H9 (cell line): ENCODE measurements around the gene AMMECR1. TPM values are rescaled to one million over a fixed set of nuclear protein-coding genes. Genes with fewer than 3 reads are reported as not detected.

Experiments used
- DNase-seq: peaks from one replicate; pipeline ENCODE4 v3.0.0-alpha.2; 2017
- H2AFZ ChIP-seq: one replicate; pipeline ENCODE4 v1.6.1; 2013; ENCODE audit warnings: mild to moderate bottlenecking, low read length, control low read depth, moderate library complexity
- H2AK5ac ChIP-seq: 2 replicates; pipeline ENCODE4 v1.6.1; 2013; ENCODE audit warnings: low read length, control low read depth, mixed read lengths; ENCODE audit not compliant: insufficient read length
- H2BK120ac ChIP-seq: one replicate; pipeline ENCODE4 v1.6.1; 2013; ENCODE audit warnings: low read depth, mild to moderate bottlenecking, low read length, control low read depth, inconsistent platforms; ENCODE audit not compliant: poor library complexity, severe bottlenecking
- H2BK12ac ChIP-seq: 2 replicates; pipeline ENCODE4 v1.6.1; 2013; ENCODE audit warnings: low read length, control low read depth, mixed read lengths, low read depth; ENCODE audit not compliant: insufficient read length
- H2BK15ac ChIP-seq: 2 replicates; pipeline ENCODE4 v1.6.1; 2013; ENCODE audit warnings: low read depth, low read length, control low read depth
- H2BK20ac ChIP-seq: one replicate; pipeline ENCODE4 v1.6.1; 2013; ENCODE audit warnings: low read depth, mild to moderate bottlenecking, low read length, control low read depth, inconsistent platforms; ENCODE audit not compliant: poor library complexity, severe bottlenecking
- H2BK5ac ChIP-seq: 2 replicates; pipeline ENCODE4 v1.6.1; 2013; ENCODE audit warnings: low read length, control low read depth, mixed read lengths; ENCODE audit not compliant: insufficient read length
- H3K14ac ChIP-seq: 2 replicates; pipeline ENCODE4 v1.6.1; 2013; ENCODE audit warnings: low read length, control low read depth; ENCODE audit not compliant: insufficient read depth
- H3K18ac ChIP-seq: 2 replicates; pipeline ENCODE4 v1.6.1; 2013; ENCODE audit warnings: low read depth, mild to moderate bottlenecking, mixed read lengths, low read length, control low read depth; ENCODE audit not compliant: insufficient read length
- H3K23ac ChIP-seq: 2 replicates; pipeline ENCODE4 v1.6.1; 2013; ENCODE audit warnings: low read length, control low read depth, mixed read lengths, low read depth; ENCODE audit not compliant: insufficient read length
- H3K23me2 ChIP-seq: 2 replicates; pipeline ENCODE4 v1.6.1; 2013; ENCODE audit warnings: low read depth, mild to moderate bottlenecking, mixed read lengths, low read length, control low read depth; ENCODE audit not compliant: insufficient read length, poor library complexity, severe bottlenecking
- H3K27ac ChIP-seq: 2 replicates; pipeline ENCODE4 v1.5.1; 2013; ENCODE audit warnings: low read length, control low read depth, mixed read lengths, low read depth; ENCODE audit not compliant: insufficient read length
- H3K27me3 ChIP-seq: 2 replicates; pipeline ENCODE4 v1.6.1; 2013; ENCODE audit warnings: low read length, control low read depth, inconsistent platforms; ENCODE audit not compliant: insufficient read depth
- H3K4ac ChIP-seq: 2 replicates; pipeline ENCODE4 v1.6.1; 2013; ENCODE audit warnings: low read depth, mild to moderate bottlenecking, control low read depth, inconsistent platforms, low read length, moderate library complexity
- H3K4me1 ChIP-seq: 2 replicates; pipeline ENCODE4 v1.6.1; 2013; ENCODE audit warnings: low read length, control low read depth, inconsistent platforms; ENCODE audit not compliant: insufficient read depth
- H3K4me2 ChIP-seq: 2 replicates; pipeline ENCODE4 v1.6.1; 2013; ENCODE audit warnings: low read length, control low read depth, mixed read lengths; ENCODE audit not compliant: insufficient read length, insufficient read depth
- H3K56ac ChIP-seq: 2 replicates; pipeline ENCODE4 v1.6.1; 2013; ENCODE audit warnings: low read depth, mild to moderate bottlenecking, mixed read lengths, low read length, control low read depth; ENCODE audit not compliant: insufficient read length
- H3K79me1 ChIP-seq: 2 replicates; pipeline ENCODE4 v1.6.1; 2013; ENCODE audit warnings: low read depth, mild to moderate bottlenecking, moderate library complexity, low read length, control low read depth, inconsistent platforms; ENCODE audit not compliant: insufficient read depth, poor library complexity, severe bottlenecking
- H3K79me2 ChIP-seq: 2 replicates; pipeline ENCODE4 v1.6.1; 2013; ENCODE audit warnings: low read length, control low read depth, inconsistent platforms; ENCODE audit not compliant: insufficient read depth
- H3K9ac ChIP-seq: 2 replicates; pipeline ENCODE4 v1.6.1; 2013; ENCODE audit warnings: low read length, control low read depth, mixed read lengths; ENCODE audit not compliant: insufficient read length; ENCODE audit errors: extremely low read depth
- H3K9me3 ChIP-seq: one replicate; pipeline ENCODE4 v1.6.1; 2013; ENCODE audit warnings: low read depth, low read length, inconsistent platforms; ENCODE audit not compliant: control insufficient read depth
- H3T11ph ChIP-seq: one replicate; pipeline ENCODE4 v1.6.1; 2013; ENCODE audit warnings: mild to moderate bottlenecking, low read length, control low read depth, inconsistent platforms
- H4K20me1 ChIP-seq: one replicate; pipeline ENCODE4 v1.6.1; 2013; ENCODE audit not compliant: control insufficient read depth, insufficient read length, insufficient read depth
- H4K5ac ChIP-seq: 2 replicates; pipeline ENCODE4 v1.6.1; 2013; ENCODE audit warnings: low read depth, mild to moderate bottlenecking, mixed read lengths, low read length, control low read depth; ENCODE audit not compliant: insufficient read length
- H4K8ac ChIP-seq: replicated peaks from 2 replicates; pipeline ENCODE4 v1.6.1; 2013; ENCODE audit warnings: low read length, control low read depth, mixed read lengths, low read depth; ENCODE audit not compliant: insufficient read length
- H4K91ac ChIP-seq: 2 replicates; pipeline ENCODE4 v1.6.1; 2013; ENCODE audit warnings: low read depth, mild to moderate bottlenecking, moderate library complexity, mixed read lengths, low read length, control low read depth; ENCODE audit not compliant: insufficient read length
- H3K27ac Mint-ChIP-seq, 3 experiments: 2 replicates in 2 of 3; 3 replicates in 1 of 3; pipeline ENCODE4 v1.8.0; 2020 to 2021; ENCODE audit warnings: mixed read lengths in 3 of 3, mild to moderate bottlenecking in 1 of 3, moderate library complexity in 1 of 3
- H3K27me3 Mint-ChIP-seq: 2 replicates; pipeline ENCODE4 v1.8.0; 2021; ENCODE audit warnings: low read depth, mild to moderate bottlenecking, moderate library complexity, mixed read lengths
- H3K36me3 Mint-ChIP-seq, 3 experiments: 2 replicates in 2 of 3; 3 replicates in 1 of 3; pipeline ENCODE4 v1.8.0; 2020 to 2021; ENCODE audit warnings: low read depth in 3 of 3, mixed read lengths in 3 of 3; ENCODE audit not compliant: insufficient read depth in 1 of 3
- H3K4me1 Mint-ChIP-seq, 2 experiments: 2 replicates each; pipeline ENCODE4 v1.8.0; 2020; ENCODE audit warnings: mixed read lengths in 2 of 2
- H3K4me3 Mint-ChIP-seq, 2 experiments: 2 replicates in 1 of 2; 3 replicates in 1 of 2; pipeline ENCODE4 v1.8.0; 2020 to 2021; ENCODE audit warnings: mild to moderate bottlenecking in 2 of 2, mixed read lengths in 2 of 2, moderate library complexity in 1 of 2
- H3K9me3 Mint-ChIP-seq, 2 experiments: 2 replicates in 1 of 2; 3 replicates in 1 of 2; pipeline ENCODE4 v1.8.0; 2020; ENCODE audit warnings: mild to moderate bottlenecking in 2 of 2, mixed read lengths in 2 of 2, moderate library complexity in 1 of 2
- CTCF ChIP-seq: fragments of 200-600 bp; sonication (generic); conservative IDR thresholded peaks from 3 replicates; pipeline ENCODE4 v1.8.0; 2021; ENCODE audit warnings: antibody characterized with exemption, mild to moderate bottlenecking
- WGBS: extraction: QIAGEN DNeasy Blood & Tissue Kit; methylation state at CpG from one replicate; pipeline ENCODE4 v1.1.7; 2013; ENCODE audit warnings: missing lambda C conversion rate, low lambda C conversion rate, mixed read lengths; ENCODE audit not compliant: insufficient read length; ENCODE audit errors: extremely low coverage; 5-methylcytosine and 5-hydroxymethylcytosine counted together
- total RNA-seq: library from RNA; stranded (reverse); gene quantifications from 2 replicates; pipeline ENCODE4 v1.2.1, GENCODE V29; 2021

AMMECR1 gene
- total RNA-seq, 1 experiment from 2014 or later, result 28.5 TPM

- Mint-ChIP-seq H3K27me3 (peaks cover 4% of the 10 kb centered on the region), H3K9me3 (no peaks in the 10 kb centered on the region), H3K4me3 (no peak within 1 kb of the TSS), H3K36me3 (no peaks in the 10 kb centered on the region), H3K27ac (no peak within 1 kb of the TSS; a peak in 1 of 7 replicates), H3K4me1 (no peaks in the 10 kb centered on the region)
- DNase-seq, result no peak
- no peak for TF ChIP-seq CTCF
- Histone ChIP-seq H4K91ac (no peak within 1 kb of the TSS), H2AK5ac (no peak within 1 kb of the TSS), H4K20me1 (no peaks in the 10 kb centered on the region), H2AFZ (no peak within 1 kb of the TSS), H2BK15ac (no peak within 1 kb of the TSS), H3K23ac (no peak within 1 kb of the TSS), H3K14ac (no peak within 1 kb of the TSS), H2BK120ac (no peak within 1 kb of the TSS), H3T11ph (no peak within 1 kb of the TSS), H3K9ac (no peak within 1 kb of the TSS), H3K18ac (no peak within 1 kb of the TSS), H4K8ac (no peak within 1 kb of the TSS), H3K4ac (no peak within 1 kb of the TSS), H3K9me3 (no peaks in the 10 kb centered on the region), H2BK20ac (no peak within 1 kb of the TSS), H3K27ac (no peak within 1 kb of the TSS), H3K56ac (no peak within 1 kb of the TSS), H3K23me2 (no peaks in the 10 kb centered on the region), H3K27me3 (no peaks in the 10 kb centered on the region), H2BK12ac (no peak within 1 kb of the TSS), H4K5ac (no peak within 1 kb of the TSS), H3K79me2 (no peaks in the 10 kb centered on the region), H3K4me1 (no peaks in the 10 kb centered on the region), H2BK5ac (no peak within 1 kb of the TSS), H3K79me1 (no peaks in the 10 kb centered on the region), H3K4me2 (no peak within 1 kb of the TSS)
- no CpG with 5 or more reads among the region's 2 CpGs for WGBS
Observed at GRCh38 chrX:110358548-110358947, 40.7 kb upstream of the AMMECR1 start, which contains the start of gene RTL9. TSS of gene RTL9 (plus strand) at chrX:110358848. CDS start at chrX:110450618, 91,770 bp downstream.
